Effector CD4-positive, alpha-beta T cell (primary cell): Measurements from ENCODE around the gene TRIM65.
A peak's percentile ranks its signal among the peaks of the same experiment; 100 is the strongest.

Experiments
- DNase-seq: peaks from one replicate; pipeline ENCODE4 v3.0.0-alpha.2; 2020

TRIM65 gene

DNA sequence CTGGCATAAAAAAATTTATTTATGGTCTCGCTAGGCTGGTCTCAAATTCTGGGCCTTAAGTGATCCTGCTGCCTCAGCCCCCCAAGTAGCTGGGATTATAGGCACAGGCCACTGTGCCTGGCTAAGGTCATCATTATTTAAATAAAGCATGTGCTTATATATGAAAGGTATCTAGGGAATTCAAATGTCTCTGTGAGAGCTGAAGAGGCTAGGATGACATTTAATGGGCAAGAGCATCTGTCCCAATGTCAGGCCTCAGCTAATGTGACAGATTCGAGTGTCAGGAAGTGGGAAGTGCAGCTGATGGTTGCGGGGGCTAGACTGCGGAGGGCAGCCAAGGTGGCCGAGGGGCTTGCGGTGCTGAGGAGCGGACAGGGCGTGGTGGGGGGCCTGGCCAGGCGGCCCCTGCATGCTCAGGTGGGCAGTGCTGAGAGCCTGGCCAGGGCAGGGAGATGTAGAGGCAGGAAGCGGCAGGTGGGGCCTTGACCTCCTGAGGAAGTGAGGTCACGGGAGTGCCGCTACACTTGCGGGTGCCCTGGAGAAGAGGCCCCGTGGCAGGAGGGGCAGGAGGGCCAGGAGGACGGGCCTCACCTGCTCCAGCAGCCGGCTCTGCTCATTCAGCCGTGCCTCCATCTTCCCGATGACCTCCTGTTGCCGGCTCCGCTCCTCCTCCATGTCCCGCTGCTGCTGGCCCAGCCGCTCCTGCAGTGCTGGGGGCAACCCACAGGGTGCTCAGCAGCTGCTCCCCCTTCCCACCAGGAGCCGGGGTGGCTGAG is 20.6 kb upstream of the TRIM65 start:
- DNase-seq, result no peak

DNA sequence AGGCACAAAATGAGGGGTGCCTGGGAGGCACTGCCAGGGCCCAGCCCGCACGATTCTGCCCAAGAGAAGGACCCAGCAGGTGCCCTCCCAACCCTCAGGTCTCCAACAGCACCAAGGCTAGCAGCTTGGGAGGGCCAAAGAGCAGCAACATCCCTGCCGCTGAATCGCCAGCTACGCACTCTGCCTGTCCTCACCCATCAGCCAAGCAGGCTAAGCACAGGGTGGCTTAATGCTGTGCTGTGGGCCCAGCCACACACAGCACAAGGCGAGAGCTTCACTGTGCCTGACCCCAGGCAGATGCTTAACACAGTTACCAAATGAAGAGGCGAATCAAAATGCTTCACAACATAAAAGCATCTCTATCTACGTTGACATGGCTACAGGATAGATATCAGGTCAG is 18.5 kb upstream of the TRIM65 start:
- no peak for DNase-seq

DNA sequence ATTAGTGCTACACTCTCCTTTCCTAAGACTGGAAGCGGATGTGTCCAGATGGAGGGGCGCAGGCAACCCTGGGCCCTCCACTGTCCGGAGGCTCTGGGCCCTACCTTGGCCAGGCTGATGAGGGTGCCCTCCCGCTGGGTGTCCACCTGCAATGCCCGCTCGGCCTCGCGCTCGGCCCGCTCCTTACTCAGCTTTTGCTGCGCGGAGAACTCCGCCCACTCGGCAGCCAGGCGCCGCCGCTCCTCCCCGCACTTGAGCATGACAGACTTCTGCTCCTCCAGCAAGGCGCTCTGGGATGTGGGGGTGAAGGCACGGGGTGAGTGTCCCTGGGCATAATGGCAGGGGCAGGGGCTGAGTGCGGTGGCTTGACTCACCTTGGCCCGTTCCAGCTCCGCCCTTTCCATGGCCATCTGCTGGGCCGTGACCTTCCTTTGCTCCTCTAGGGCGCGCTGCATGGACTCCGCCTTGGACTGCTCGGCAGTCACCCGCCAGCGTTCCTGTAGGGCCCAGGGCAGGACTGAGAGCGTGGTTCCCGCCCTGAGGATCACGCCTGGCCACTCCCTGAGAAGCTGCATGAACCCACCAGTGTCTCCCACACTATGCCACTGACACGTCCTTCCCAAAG is 18.0 kb upstream of the TRIM65 start:
- DNase-seq, result no peak

DNA sequence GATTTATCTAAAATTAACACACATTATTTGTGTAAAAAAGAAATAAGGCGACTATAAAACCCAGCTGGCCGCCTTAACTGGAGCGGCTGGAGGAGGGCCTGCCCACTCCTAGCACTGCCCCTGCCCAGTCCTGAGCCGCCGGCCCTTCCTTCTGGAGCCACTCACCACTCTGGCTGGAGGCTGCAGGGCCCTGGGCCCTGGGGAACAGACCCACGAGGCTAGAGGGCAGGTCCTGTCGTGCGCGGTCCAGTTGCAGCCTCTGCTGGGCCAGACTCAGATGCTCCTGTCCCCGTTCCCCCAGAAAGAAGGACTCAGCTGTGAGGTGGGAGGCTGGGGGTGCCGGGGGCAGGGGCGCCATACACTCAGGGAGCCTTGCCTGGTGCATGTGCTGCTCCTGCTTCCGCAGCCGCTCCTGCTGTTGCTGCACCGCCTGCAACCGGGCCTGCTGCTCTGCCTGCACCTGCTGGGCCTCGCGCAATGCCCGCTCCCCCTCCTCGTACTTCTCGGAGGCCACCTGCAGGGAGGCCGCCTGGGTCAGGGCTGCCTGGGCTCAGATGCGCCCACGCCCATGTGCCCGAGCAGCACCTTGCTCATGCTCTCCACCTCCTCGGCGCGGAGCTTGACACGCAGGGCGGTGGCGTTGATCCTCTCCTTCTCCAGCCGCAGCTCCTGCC is 16.9 kb upstream of the TRIM65 start:
- DNase-seq, result no peak

DNA sequence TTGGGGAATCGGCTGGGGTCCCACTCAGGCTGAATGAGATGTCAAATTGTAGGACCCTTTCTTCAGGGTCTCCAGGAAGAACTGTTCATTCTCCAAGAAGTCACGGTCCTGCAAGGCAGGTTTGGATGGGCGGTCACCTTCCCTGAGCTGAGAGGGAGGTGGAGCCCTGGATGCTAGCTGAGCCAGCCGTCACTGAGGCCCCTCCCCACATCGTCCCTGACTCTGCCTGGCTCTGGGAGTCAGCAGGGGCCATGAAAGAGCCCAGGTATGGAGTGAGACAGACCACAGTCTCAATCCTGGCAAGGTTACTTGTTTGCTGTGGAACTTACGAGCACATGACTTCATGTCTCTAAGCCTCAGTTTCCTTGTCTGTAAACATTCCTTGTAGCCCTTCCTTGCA is 13.9 kb upstream of the TRIM65 start:
- no peak for DNase-seq

DNA sequence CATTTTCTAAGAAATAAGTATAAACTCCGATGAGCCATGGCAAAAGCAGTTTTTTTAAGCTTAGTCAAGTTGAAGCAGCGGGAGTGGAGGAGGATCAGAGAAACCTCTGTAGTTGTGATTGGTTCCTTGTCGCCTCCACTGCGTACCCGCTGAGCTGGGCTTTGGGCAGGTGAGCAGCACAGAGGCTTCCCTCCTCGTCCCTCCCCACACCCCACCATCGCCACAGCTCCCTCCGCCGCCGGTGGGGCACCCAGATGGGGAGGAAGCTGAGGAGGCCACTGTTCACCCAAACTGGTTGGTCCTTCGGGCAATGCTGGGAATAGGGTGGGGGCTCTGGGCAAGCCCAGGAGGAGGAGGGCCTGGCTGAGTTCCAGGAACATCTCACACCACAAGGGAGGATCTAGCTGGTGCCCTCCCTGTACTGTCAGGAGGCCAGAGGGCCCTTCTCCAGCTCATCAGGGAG is 13.1 kb upstream of the TRIM65 start:
- no peak for DNase-seq

DNA sequence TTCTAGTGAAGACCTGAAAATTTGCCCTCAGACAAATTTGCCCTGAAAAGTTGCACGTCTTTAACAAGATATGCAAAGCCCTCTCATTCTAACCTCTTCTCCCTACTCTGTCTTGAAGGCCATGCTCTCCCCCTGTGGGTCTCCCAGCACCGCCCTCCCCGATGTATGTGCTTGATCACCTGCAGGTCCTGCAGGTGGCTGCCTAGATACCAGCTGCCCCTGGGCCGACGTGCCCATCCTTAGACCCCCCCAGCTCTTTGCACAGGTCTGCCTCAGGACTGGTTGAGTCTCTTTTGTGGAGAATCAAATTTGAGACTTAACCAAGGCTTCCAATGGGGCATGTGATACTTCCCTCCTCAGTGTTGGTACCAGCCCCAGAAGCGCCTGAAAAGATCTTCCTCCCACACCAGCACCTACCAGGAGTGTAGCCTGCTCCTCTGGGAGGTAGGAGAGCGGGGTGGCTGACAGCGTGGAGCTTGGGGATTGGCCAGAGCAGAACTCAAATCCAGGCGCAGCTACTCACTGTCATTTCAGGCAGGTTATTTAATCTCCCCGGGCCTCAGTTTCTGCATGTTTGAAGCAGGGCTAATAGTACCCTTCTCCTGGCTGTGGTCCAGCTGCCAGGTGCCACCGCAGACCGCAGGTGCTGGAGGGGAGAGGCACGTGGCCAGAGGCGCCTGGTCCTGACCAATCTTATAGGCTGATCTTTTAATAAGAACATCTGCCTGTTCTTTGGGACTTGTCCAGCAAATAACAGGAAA is 12.5 kb upstream of the TRIM65 start:
- DNase-seq, result no peak

DNA sequence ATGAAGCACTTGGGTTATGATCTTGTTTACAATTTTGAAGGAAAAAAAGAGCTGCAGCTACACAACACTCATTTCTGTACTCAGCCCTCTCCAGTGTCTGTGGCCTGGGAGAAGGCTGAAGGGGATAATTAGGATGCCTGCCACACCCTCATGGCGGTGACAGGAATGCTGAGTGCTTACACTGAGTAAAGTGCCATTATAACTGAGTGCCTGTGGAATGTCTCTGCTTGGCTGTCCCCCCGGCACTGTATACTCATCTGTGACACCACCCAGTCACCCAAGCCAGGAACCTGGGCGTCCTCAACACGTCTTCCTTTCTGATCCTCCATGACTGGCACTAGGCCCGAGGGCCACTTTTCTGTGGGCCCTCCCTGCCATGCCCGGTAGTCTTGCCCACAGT is 11.4 kb upstream of the TRIM65 start:
- DNase-seq, result no peak

DNA sequence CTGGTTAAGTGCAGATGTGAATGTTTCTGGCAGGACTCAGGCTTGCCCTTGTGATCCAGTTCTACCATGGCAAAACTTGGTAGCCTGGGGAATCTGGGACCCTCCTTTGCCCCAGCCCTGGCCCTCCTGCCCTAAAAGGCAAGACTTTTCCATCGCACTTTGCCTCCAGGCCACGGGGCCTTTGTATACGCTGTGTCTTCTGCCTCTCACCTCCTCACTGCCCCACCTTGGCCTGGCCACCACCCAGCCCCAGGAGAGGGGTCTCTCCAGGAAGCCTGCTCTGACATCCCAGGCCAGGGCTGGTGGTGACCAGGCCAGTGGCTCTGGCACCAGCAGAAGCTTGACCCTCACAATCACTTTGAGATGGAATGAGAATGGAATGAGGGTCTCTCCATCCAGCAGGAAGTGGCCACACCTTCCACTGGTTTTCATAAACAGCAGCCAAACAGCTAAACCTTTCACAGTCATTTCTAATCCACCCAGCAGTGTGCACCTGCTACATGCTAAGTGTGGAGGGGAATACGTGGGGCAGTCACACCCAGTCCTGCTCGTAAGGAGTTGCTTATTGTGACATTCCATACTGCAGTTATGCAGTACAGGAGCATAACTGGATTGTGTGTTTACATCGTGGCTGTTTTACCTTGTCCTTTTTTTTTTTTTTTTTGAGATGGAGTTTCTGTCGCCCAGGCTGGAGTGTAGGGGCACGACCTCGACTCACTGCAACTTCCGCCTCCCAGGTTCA is 9.6 kb upstream of the TRIM65 start:
- DNase-seq, result no peak

DNA sequence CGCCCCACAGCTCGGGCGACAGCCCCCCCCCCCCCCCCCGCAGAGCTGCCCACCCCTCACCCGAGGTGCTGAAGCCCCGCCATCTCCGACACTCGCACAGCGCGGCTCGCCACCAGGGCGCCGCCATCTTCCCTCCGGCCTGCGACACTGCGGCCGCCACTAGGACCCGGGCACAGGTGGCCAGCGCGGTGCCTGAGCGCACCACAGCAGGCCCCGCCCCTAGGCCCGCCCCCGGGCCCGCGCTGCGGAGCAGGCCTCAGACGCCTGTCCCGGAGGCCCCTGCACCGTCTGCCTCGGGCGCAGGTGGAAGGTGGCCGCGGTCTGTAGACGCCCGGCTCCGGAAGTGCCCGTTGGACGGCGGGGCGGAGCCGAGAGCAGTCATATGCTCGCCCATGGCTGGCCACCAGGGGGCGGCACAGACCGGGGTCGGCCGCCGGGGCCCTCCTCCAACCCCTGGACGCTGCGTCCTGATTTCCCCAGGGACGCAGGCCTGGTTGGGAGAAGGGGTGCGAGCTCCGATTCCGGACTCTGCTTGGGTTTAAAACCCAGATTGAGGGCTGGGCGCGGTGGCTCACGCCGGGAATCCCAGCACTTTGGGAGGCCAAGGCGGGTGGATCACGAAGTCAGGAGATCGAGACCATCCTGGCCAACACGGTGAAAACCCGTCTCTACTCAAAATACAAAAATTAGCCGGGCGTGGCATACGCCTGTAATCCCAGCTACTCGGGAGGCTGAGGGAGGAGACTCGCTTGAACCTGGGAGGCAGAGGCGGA is 8.2 kb upstream of the TRIM65 start, which contains the start of gene MRPL38:
MRPL38 (minus strand) TSS at position 136 of the 773 bp plus-strand sequence; CDS start at position 127, 9 bp downstream.
- peak; percentile 84 for DNase-seq

DNA sequence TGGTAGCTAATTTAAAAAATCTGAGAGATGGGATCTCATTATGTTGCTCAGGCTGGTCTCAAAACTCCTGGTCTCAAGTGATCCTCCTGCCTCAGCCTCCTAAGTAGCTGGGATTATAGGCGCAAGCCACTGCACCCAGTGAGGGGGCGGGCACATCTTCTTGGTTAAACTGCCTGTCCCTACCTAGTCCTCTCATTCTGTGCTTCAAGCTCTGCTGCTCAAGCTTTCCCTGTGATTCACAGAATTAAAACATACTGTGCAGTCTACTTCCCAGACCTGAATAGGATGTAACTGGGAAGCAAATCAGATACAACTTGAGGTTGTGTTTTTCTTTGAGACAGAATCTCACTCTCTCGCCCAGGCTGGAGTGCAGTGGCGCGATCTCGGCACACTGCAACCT is 5.7 kb upstream of the TRIM65 start:
- no peak for DNase-seq

DNA sequence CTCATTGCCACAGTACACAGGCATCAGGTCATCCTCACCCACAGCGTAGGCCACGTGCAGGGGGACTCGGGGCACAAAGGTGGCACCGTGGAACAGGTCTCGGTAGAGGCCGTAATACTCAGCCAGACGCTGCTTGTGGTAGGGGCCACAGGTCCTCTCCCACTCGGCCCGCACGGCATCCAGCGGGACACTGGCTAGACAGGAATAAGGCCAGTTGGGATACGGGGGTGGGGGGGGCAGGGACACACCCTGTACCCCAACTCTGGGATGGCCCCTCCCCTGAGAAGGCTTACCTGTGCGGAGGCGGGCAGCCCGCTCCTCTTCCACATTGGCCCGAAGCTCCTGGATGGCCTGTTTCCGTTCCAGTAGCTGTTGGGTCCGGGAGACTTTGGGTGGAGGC is 5.0 kb upstream of the TRIM65 start:
- DNase-seq, result no peak

DNA sequence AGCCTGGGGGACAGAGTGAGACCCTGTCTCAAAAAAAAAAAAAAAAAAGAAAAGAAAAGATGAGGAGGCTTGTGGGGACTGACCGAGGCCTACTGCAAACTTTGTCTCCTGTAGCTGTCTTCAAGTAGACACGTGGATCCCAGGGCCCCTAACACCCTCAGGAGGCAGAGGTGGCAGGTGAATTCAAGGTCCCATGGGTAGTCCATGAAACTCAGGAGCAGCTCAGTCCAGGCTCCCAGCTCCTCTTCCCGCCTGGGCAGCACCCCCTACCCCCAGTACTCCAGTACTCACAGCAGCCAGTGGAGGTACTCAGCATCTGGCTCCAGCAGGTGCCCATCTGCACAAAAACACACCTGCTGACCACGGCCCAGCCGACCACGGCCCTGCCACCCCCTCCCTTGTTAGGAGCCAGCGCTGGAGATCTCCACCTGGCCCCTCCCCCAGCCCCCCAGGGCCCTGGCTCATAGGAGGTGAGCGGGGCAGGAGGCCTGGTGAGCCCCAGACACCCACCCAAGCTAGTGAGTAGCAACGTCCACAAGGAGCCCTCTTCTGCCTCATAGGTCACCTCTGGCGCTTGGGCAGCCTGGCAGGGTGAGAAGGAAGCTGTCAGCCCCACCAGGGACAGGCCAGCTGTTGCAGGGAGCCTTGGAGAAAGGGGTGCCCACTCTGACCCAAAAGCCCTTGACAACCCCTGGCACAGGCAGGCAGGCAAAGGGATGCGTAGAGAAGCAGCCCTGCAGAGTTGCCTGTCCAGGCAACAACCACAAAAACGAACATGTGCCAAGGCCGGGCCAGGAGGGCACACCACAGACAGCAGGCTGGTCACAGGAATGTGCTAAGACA is 4.2 kb upstream of the TRIM65 start:
- no peak for DNase-seq

DNA sequence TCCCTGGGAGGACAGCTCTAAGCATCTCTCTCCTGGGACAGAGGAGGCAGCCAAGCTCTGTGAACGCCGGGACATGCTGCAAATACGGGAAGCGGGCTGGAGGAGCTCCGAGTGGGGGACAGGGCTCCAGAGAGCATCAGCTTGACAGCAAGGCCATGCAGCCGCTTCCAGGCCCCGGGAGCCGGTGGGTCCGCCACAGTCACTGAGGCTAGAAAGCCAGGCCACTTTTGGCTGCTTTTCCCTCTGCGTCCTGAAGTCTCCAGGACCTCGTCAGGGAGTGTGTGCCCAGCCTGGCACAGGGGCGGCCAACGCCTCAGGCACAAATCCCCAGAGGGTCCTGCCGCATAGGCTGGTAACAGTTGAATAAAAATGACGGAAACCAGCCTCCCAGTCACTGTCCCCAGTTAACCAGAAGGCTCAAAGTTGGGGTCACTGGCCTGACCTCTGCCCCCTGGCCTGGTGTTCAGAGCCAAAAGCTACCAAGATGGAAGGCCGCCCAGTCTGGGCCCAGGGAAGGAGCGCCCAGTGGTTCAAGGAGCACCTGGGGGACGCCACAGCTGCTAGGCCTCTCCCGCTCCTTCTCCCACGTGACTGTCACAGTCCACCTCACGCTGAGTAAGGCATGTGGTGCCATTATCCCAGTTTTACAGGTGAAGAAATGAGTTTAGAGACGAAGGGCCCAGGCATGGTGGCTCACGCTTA is 3.2 kb upstream of the TRIM65 start:
- no peak for DNase-seq

DNA sequence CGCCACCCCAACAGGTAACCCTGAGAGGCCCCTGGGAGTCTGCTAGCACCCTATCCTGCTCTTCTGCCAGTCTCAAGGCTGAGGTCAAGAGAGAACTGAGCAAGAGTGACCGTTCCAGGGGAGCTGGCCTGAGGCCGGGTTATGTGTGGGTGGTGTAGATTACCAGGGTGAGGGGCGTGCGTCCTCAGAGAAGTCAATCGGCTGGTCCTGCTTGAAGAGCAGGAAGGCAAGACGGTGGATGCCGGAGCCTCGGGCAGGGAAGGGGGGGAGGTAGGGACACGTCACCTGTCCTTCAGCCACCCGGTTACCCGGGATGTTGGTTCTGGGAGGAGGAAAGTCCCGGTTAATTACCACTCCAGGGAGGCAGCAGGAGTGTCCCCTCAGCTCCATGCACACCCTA is 2.6 kb upstream of the TRIM65 start:
- DNase-seq, result no peak

DNA sequence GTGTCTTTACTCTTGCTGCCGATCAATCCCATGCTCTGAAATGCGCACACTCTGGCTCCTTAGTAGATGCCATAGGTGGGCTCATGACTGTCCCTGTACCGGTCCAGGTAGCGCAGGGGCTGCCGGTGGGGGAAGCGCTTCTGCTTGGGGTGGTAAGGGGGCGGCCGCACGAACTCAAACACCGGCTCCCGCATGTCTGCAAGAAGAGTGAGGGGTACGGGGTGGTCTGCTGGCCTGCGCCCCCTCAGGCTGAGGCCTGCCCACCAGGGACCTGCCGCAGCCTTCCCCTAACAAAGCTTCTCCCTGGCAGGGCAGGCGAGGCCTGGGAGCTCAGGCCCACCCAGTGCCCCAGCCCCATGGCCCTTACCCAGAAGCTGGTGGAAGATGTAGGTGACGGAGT is 2.0 kb upstream of the TRIM65 start:
- no peak for DNase-seq

DNA sequence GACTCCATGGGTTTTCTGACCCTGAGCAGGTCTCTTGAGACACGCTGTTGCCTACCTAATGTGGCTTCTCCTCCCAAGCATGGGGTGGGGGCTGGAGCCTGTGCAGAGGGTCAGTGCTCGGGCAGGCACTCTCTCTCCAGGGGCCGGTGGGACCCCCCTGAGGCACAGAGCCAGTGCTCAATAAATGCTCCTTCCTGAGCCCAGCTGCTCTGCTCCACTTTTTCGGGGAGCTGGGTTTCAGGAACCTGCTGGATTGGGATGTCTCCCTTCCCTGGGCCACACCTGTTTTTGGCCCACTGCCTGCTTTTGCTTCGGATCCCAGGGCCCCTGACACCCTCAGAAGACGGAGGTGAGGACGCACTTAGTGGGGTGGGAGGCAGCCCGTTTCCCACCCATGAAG is 1.3 kb upstream of the TRIM65 start:
- no peak for DNase-seq

DNA sequence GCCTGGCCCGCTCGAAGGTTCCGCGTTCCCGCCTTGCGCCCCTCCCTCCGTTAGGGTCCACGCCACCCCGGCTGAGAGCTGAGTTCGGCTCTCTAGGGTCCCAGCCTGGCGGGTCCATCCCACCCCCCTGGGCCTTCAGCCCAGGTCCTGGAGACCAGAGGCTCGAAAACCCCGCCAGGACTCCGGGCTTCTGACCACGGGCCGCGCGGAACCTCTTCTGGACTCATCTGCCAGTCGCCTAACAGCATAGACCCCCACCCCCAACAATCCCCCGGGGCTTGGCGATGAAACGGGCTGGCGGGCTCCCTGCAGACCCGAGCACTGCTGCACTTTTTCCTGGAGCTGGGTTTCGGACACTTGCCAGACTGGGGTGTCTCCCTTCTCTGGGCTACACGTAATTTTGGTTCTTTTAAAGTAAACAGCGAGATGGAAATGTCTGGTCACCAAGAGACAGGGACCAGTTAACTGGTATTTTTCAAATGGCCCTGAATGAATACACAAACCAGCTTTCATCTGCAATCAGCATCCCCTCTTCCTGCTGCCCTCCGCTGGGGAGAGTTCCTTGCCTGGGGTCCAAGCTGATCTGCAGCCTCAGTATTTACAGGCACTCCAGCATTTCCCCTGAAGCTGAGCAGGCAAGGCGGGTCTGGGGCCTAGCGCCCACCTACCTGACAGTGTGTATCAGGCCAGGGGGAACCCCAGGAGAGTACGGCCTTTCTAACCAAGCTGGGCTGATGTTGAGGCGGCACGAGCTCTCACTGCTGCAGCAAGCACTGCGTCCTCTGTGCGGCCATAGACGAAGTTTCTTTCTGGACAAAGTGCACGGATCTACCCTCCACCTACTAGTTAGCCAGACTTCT is 639 bp upstream of the TRIM65 start:
- DNase-seq, result no peak
